H1 (cell line): ENCODE results near the gene AGPAT4. TPM values are rescaled to one million over a fixed set of nuclear protein-coding genes. Genes with fewer than 3 reads are reported as not detected.

Source experiments
- ASH2L ChIP-seq: fragments of 200-600, 300-600 bp; sonication (generic); IDR thresholded peaks from one replicate; pipeline ENCODE4 v1.7.1; 2017; ENCODE audit warnings: low read length
- CHD1 ChIP-seq: IDR thresholded peaks from 2 replicates; pipeline ENCODE4 v1.6.1; 2012; ENCODE audit warnings: low read depth, low read length, improper control_type of control experiment
- NANOG ChIP-seq: IDR thresholded peaks from 2 replicates; pipeline ENCODE4 v1.6.1; 2011; ENCODE audit warnings: low read length, low read depth, mild to moderate bottlenecking, inconsistent platforms; ENCODE audit not compliant: insufficient read depth, poor library complexity, severe bottlenecking
- POLR2A ChIP-seq, 2 experiments: IDR thresholded peaks; 1 replicate in 1 of 2; 2 replicates in 1 of 2; pipeline ENCODE4 v1.6.1; 2011; ENCODE audit warnings: low read depth in 2 of 2, low read length in 2 of 2, mild to moderate bottlenecking in 2 of 2; ENCODE audit errors: control extremely low read depth in 1 of 2
- TAF7 ChIP-seq: optimal IDR thresholded peaks from 2 replicates; pipeline ENCODE3; 2011; ENCODE audit warnings: low read depth, mild to moderate bottlenecking, inconsistent platforms, low read length, moderate library complexity, borderline replicate concordance
- polyA plus RNA-seq, 7 experiments: library from polyadenylated mRNA; depleted of rRNA in 3 of 7; stranded (reverse) in 5 of 7; unstranded in 2 of 7; fragments of >200 nt in 5 of 7; fragments of 200-250 nt in 2 of 7; gene quantifications; 1 replicate in 5 of 7; 2 replicates in 1 of 7; 4 replicates in 1 of 7; pipeline versions ENCODE4 v1.2.1 to v1.2.3, GENCODE V29; 2011 to 2013; ENCODE audit warnings: missing spikeins in 2 of 7, mixed read lengths in 2 of 7
- total RNA-seq: library from RNA; stranded (reverse); fragmentation: NEBNext Ultra II Directional; extraction: Animal tissue kit (Norgen Biotek cat#: 25700); gene quantifications from 2 replicates; pipeline ENCODE4 v1.2.1, GENCODE V29; 2021
- TF ChIP-seq, protein P1 (sequence below): IDR thresholded peaks from 2 replicates; pipeline ENCODE4 v1.6.1; 2011; ENCODE audit warnings: low read length, improper control_type of control experiment
- TF ChIP-seq, protein P2 (sequence below), 3 experiments: IDR thresholded peaks; 1 replicate in 2 of 3; 2 replicates in 1 of 3; pipeline versions ENCODE4 v1.5.1 to v1.6.1; 2011; ENCODE audit warnings: low read length in 3 of 3, mild to moderate bottlenecking in 3 of 3, inconsistent platforms in 2 of 3, low read depth in 1 of 3, moderate library complexity in 1 of 3; ENCODE audit not compliant: insufficient read depth in 1 of 3; ENCODE audit errors: control extremely low read depth in 1 of 3

The AGPAT4 gene
- total and polyA plus RNA-seq, 2 of the 8 experiments (the other 6 are each of a cell fraction or from before 2014, with no cell fraction given) = 13.5 to 23.8 TPM

DNA sequence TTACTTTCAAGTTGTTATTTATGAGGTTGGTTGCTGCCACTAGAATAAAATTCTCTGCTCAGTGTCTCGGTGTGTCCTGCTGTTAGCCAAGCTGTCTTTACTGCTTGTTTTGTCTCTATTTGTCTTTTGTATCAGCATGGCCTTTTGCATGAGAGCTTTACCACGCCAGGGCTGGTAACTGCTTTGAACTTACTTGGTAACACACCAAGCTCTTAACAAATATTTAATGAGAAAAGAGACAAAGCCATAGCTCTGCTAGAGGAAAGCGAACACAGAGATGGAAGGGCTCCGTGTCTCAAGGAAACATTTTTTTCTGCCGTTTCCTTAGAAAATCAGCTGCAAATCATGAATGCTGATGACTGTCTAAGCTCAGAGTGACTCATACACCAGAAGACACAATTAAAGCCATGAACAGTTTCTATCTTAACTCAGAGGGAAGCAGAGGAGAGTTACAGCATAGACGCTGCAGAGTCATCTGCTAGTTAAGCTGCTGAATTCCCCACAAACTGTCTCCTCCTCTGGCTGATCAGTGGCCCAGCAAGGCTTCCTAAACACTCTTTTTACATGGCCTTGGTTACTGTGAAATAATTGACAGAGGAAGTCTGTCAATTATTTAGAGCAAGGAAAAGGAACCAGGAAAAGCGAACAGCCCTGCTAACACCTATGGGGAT is 44.8 kb downstream of the AGPAT4 start (continued):
- TF ChIP-seq POLR2A (IDR thresholded peaks at IDR 0.05; ENCODE audit: control extremely low read depth in 1 of 2, low read depth in 2 of 2, low read length in 2 of 2) (no peak), NANOG (no peak), ASH2L (no peak), CHD1 (no peak), TAF7 (no peak)
- TF ChIP-seq, protein P1, sequence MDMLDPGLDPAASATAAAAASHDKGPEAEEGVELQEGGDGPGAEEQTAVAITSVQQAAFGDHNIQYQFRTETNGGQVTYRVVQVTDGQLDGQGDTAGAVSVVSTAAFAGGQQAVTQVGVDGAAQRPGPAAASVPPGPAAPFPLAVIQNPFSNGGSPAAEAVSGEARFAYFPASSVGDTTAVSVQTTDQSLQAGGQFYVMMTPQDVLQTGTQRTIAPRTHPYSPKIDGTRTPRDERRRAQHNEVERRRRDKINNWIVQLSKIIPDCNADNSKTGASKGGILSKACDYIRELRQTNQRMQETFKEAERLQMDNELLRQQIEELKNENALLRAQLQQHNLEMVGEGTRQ = no peak
- TF ChIP-seq, protein P2, sequence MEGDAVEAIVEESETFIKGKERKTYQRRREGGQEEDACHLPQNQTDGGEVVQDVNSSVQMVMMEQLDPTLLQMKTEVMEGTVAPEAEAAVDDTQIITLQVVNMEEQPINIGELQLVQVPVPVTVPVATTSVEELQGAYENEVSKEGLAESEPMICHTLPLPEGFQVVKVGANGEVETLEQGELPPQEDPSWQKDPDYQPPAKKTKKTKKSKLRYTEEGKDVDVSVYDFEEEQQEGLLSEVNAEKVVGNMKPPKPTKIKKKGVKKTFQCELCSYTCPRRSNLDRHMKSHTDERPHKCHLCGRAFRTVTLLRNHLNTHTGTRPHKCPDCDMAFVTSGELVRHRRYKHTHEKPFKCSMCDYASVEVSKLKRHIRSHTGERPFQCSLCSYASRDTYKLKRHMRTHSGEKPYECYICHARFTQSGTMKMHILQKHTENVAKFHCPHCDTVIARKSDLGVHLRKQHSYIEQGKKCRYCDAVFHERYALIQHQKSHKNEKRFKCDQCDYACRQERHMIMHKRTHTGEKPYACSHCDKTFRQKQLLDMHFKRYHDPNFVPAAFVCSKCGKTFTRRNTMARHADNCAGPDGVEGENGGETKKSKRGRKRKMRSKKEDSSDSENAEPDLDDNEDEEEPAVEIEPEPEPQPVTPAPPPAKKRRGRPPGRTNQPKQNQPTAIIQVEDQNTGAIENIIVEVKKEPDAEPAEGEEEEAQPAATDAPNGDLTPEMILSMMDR (IDR thresholded peaks at IDR 0.05; ENCODE audit: control extremely low read depth in 1 of 3, insufficient read depth in 1 of 3, low read depth in 1 of 3, low read length in 3 of 3) = no peak
